Osteocyte (in vitro differentiated cells): Measurements from ENCODE around the gene LRRN4CL. TPM values are rescaled to one million over a fixed set of nuclear protein-coding genes. Genes with fewer than 3 reads are reported as not detected.

Experiments used
- DNase-seq: peaks from one replicate; pipeline ENCODE4 v3.0.0; 2021; ENCODE audit warnings: mixed read lengths; ENCODE audit not compliant: unreplicated experiment; ENCODE audit errors: extremely low spot score
- H3K27ac Mint-ChIP-seq: one replicate; pipeline ENCODE4 v1.8.0; 2021; ENCODE audit warnings: mild to moderate bottlenecking, mixed read lengths; ENCODE audit not compliant: unreplicated experiment
- H3K27me3 Mint-ChIP-seq: one replicate; pipeline ENCODE4 v1.8.0; 2021; ENCODE audit warnings: mixed read lengths; ENCODE audit not compliant: unreplicated experiment
- H3K36me3 Mint-ChIP-seq: one replicate; pipeline ENCODE4 v1.8.0; 2021; ENCODE audit warnings: mixed read lengths; ENCODE audit not compliant: unreplicated experiment
- H3K4me1 Mint-ChIP-seq: one replicate; pipeline ENCODE4 v1.8.0; 2021; ENCODE audit warnings: mixed read lengths; ENCODE audit not compliant: unreplicated experiment
- H3K4me3 Mint-ChIP-seq: one replicate; pipeline ENCODE4 v1.8.0; 2021; ENCODE audit warnings: mild to moderate bottlenecking, moderate library complexity, mixed read lengths; ENCODE audit not compliant: unreplicated experiment
- H3K9me3 Mint-ChIP-seq: one replicate; pipeline ENCODE4 v1.8.0; 2021; ENCODE audit warnings: mixed read lengths; ENCODE audit not compliant: unreplicated experiment
- total RNA-seq: library from RNA; stranded (reverse); gene quantifications from 2 replicates; pipeline ENCODE4 v1.2.1, GENCODE V29; 2021
- TF ChIP-seq, protein P1 (sequence below): fragments of 200-600 bp; sonication (generic); IDR thresholded peaks from 2 replicates; pipeline ENCODE4 v1.5.0; 2021; ENCODE audit warnings: antibody characterized with exemption, mild to moderate bottlenecking, moderate library complexity

Gene LRRN4CL
- total RNA-seq, 1 donor from 2014 or later: 0.46 TPM

DNA sequence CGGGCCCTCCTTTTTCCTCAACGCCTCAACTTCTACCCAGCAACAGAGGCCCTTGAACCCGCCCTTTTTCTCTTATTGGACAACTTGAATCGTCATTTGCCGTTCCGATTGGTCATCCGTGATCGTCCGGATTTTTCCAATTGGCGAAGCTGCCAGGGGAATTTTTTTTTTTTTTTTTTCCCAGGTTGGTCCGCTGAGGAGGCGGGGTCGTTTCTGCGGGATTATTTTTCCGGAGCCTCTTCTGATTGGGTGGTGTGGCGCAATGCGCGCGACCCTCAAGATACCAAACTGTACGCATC is 38.5 kb upstream of the LRRN4CL start:
- Mint-ChIP-seq H3K4me1 (peaks cover 49% of the 10 kb centered on the region), H3K36me3 (peaks cover 15% of the 10 kb centered on the region), H3K4me3 (peak overlapping the region; percentile 88), H3K9me3 (no peaks in the 10 kb centered on the region), H3K27me3 (no peaks in the 10 kb centered on the region), H3K27ac (peak overlapping the region; percentile 99)
- TF ChIP-seq, protein P1, sequence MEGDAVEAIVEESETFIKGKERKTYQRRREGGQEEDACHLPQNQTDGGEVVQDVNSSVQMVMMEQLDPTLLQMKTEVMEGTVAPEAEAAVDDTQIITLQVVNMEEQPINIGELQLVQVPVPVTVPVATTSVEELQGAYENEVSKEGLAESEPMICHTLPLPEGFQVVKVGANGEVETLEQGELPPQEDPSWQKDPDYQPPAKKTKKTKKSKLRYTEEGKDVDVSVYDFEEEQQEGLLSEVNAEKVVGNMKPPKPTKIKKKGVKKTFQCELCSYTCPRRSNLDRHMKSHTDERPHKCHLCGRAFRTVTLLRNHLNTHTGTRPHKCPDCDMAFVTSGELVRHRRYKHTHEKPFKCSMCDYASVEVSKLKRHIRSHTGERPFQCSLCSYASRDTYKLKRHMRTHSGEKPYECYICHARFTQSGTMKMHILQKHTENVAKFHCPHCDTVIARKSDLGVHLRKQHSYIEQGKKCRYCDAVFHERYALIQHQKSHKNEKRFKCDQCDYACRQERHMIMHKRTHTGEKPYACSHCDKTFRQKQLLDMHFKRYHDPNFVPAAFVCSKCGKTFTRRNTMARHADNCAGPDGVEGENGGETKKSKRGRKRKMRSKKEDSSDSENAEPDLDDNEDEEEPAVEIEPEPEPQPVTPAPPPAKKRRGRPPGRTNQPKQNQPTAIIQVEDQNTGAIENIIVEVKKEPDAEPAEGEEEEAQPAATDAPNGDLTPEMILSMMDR: no peak
- peak; percentile 94 for DNase-seq

DNA sequence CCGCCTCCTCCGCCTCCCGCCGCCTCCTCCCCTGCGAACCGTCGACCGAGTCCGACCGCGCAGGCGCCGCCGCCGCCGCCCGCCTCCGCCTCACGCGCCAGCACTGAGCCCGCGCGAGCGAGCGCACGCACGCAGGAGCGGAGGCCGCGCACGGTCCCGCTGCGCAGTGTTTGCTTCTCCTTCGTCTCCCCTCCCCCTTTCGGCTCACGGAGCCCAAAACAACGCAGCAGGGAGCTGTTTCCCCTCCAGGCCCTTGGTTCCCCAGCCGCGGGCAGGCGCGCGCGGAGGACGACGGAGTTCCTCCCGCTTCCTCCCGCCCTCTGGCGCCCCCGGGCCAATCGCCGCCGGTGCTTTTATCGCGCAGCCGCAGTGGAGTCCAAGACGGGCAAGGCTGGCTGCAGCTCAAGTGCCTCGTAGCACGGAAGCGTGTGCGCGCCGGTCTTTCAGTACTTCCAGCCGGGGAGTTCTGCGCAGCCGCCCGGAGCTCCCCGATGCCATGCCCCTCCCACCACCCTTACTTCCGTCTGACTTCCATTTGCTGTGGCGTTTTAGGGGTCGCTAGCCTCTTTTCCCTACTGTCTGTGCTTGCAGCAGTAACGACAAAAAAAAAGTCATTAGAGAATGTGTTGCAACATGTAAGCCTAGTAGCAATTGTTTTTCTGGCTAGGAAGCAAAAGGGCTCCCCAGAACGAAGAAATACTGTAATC is 38.0 kb upstream of the LRRN4CL start, which contains the start of gene HNRNPUL2:
Gene HNRNPUL2 (minus strand): TSS at position 293 of the 707 bp plus-strand sequence. CDS start 301 bp downstream, outside the sequence.
- peak within 1 kb of the TSS; percentile 99 for H3K27ac Mint-ChIP-seq
- H3K36me3 Mint-ChIP-seq: peaks cover 20% of the 10 kb centered on the region
- H3K4me3 Mint-ChIP-seq: peak within 1 kb of the TSS; percentile 88
- TF ChIP-seq, protein P1: no peak
- DNase-seq: peak; percentile 99
- no peaks in the 10 kb centered on the region for H3K27me3 Mint-ChIP-seq
- no peaks in the 10 kb centered on the region for H3K9me3 Mint-ChIP-seq
- peaks cover 47% of the 10 kb centered on the region for H3K4me1 Mint-ChIP-seq

DNA sequence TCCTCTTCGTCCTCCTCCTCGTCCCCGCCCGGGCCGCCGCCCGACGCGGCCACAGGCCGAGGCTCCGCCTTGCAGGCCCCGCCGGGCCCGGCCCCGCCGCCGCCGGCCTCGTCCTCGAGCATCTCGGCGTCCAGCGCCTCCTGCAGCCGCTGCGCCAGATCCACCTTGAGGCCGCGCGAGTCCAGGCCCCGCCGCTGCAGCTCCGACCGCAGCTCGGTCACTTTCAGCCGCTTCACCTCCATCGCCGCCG is 37.5 kb upstream of the LRRN4CL start:
- Mint-ChIP-seq H3K9me3 (no peaks in the 10 kb centered on the region), H3K27ac (peak overlapping the region; percentile 99)

DNA sequence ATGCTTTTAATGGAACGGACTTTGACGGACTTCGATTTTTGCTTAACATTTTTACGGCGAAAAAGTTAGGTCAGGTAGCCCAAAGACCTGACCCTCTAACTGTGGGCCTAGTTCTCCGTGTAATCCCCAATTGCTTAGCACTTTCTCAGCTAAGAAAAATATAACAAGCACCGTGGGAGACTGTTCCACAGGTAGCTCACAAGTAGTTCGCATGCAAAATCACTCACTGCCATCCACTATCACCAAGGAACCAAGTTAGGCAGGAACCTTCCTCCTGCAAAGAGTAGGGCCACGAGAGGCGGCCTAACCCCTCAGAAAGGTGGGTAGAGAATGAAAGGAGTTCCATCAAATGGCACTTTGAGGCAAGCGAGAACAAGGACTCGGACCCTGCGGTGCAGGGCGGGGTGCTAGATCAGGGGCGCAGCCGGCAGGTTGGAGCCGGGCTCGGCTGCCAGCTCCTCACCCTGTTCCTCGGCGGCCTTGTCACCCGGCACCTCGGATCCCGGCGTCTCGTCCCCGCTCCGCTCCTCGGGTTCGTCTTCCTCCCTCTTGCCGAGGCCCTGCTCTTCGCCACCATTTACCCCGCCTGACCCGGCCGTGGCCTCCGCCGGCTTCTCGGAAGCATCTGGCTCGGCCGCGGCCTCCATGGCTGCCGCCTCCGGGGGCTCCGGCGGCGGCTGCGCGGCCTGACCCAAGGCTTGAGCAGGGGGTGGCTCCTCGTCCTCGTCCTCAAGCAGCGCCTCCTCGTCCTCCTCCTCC is 37.0 kb upstream of the LRRN4CL start:
- Mint-ChIP-seq H3K27ac (peak overlapping the region; percentile 73), H3K36me3 (peaks cover 30% of the 10 kb centered on the region), H3K27me3 (no peaks in the 10 kb centered on the region), H3K9me3 (no peaks in the 10 kb centered on the region), H3K4me1 (peaks cover 49% of the 10 kb centered on the region), H3K4me3 (peak overlapping the region; percentile 88)
- no peak for DNase-seq
- TF ChIP-seq, protein P1: no peak

More for the DNA sequence above, 37.5 kb upstream of the LRRN4CL start:
- Mint-ChIP-seq H3K4me1 (peaks cover 50% of the 10 kb centered on the region), H3K27me3 (no peaks in the 10 kb centered on the region), H3K4me3 (peak overlapping the region; percentile 88), H3K36me3 (peaks cover 25% of the 10 kb centered on the region)
- DNase-seq: no peak
- TF ChIP-seq, protein P1: no peak

DNA sequence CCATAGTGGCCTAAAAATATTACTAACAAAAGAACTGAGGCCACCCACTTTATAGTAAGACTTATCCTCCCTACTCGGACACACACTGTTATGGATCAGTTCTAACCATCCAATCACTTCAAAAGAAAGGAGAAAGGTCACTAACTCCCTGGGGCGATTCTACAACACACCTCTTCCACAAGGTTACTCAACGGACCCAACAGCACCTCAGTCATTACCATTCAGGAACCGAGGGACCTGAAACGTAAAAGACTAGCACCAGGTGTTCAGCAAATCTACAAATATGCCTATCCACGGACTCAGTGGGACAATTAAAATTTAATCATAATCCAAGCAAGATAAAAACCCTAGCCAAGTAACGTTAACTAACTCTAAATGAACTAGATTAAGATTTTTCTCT is 36.3 kb upstream of the LRRN4CL start:
- H3K27me3 Mint-ChIP-seq: no peaks in the 10 kb centered on the region
- no peaks in the 10 kb centered on the region for H3K9me3 Mint-ChIP-seq
- H3K4me3 Mint-ChIP-seq: peak overlapping the region; percentile 88
- H3K4me1 Mint-ChIP-seq: peaks cover 46% of the 10 kb centered on the region
- TF ChIP-seq, protein P1: no peak
- H3K36me3 Mint-ChIP-seq: peaks cover 36% of the 10 kb centered on the region
- DNase-seq: no peak
- H3K27ac Mint-ChIP-seq: peak overlapping the region; percentile 73
